Measurements from ENCODE around the gene SND1.

Gene SND1

DNA sequence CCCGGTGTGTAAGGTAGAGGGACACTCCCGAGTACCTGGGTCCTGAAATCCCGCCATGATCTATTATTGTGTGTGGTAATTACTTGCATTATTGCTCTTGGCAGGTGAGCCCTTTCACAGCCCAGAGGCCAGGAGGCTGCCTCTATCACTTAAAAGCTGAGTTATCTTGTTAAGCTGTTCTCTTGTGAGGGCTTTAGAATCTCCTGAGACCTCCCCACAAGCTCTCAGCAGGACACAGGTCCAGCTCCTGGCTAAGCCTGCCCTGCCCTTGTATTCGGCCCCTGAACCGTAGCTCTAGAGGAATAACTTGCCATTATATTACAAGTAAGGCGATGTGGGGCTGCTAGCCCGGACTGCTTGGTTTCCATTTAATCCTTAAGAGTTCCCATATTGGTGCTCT is 13.9 kb downstream of the SND1 start:
- Histone ChIP-seq H2AFZ (ENCODE audit: low read depth, low read length, severe bottlenecking) (no peak overlapping the region), H3K9ac (ENCODE audit: low read length) (no peak overlapping the region), H4K20me1 (ENCODE audit: low read depth, low read length) (peaks cover 12% of the 10 kb centered on the region), H3F3A (ENCODE audit: insufficient read depth) (no peaks in the 10 kb centered on the region), H3K9me3 (ENCODE audit: insufficient read depth, low read length) (no peaks in the 10 kb centered on the region), H3K4me2 (ENCODE audit: low read depth, low read length, poor library complexity, severe bottlenecking) (no peak overlapping the region), H3K4me3 (ENCODE audit: insufficient read depth, low read length, poor library complexity, severe bottlenecking) (no peak overlapping the region), H3K79me2 (ENCODE audit: insufficient read depth, low read length) (peaks cover 100% of the 10 kb centered on the region), H3K9me2 (replicated peaks; ENCODE audit: insufficient read depth, low read length) (no peaks in the 10 kb centered on the region), H3K27ac (ENCODE audit: low read depth, low read length) (no peak overlapping the region), H3K36me3 (ENCODE audit: low read length) (peaks cover 10% of the 10 kb centered on the region; the same call in 1 of the 2 replicates), H3K27me3 (ENCODE audit: low read length) (no peaks in the 10 kb centered on the region)
- no peak for TF ChIP-seq EZH2phosphoT487 (conservative IDR thresholded peaks at IDR 0.05; ENCODE audit: low read length)
- TF ChIP-seq, protein P1, sequence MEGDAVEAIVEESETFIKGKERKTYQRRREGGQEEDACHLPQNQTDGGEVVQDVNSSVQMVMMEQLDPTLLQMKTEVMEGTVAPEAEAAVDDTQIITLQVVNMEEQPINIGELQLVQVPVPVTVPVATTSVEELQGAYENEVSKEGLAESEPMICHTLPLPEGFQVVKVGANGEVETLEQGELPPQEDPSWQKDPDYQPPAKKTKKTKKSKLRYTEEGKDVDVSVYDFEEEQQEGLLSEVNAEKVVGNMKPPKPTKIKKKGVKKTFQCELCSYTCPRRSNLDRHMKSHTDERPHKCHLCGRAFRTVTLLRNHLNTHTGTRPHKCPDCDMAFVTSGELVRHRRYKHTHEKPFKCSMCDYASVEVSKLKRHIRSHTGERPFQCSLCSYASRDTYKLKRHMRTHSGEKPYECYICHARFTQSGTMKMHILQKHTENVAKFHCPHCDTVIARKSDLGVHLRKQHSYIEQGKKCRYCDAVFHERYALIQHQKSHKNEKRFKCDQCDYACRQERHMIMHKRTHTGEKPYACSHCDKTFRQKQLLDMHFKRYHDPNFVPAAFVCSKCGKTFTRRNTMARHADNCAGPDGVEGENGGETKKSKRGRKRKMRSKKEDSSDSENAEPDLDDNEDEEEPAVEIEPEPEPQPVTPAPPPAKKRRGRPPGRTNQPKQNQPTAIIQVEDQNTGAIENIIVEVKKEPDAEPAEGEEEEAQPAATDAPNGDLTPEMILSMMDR (IDR thresholded peaks at IDR 0.05; ENCODE audit: insufficient read depth, low read length, poor library complexity, severe bottlenecking): no peak

DNA sequence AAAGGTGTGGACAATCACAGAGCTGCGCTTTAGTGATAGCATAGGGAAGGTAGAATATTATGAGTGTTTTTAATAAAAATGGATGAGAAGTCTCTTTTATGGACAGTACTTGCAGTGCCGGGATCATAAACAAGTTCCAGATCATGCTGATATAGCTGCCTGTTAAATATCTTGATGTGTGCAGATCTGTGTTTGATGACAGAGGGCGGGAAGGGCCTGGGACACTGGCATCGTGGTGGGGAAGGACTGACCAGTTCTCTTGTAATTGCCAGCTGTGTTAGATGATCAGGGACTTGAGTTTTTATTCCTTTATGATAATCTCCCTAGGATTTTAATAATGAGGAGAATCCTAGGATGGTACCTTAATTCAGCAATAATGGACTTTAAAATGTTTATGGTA is 14.6 kb downstream of the SND1 start:
- H2AFZ ChIP-seq (ENCODE audit: low read depth, low read length, severe bottlenecking): no peak overlapping the region
- no peak overlapping the region for H3K4me3 ChIP-seq (ENCODE audit: insufficient read depth, low read length, poor library complexity, severe bottlenecking)
- no peaks in the 10 kb centered on the region for H3K27me3 ChIP-seq (ENCODE audit: low read length)
- no peak overlapping the region for H3K4me2 ChIP-seq (ENCODE audit: low read depth, low read length, poor library complexity, severe bottlenecking)
- no peak overlapping the region for H3K9ac ChIP-seq (ENCODE audit: low read length)
- no peaks in the 10 kb centered on the region for H3K9me2 ChIP-seq (replicated peaks; ENCODE audit: insufficient read depth, low read length)
- peaks cover 12% of the 10 kb centered on the region for H4K20me1 ChIP-seq (ENCODE audit: low read depth, low read length)
- no peaks in the 10 kb centered on the region for H3K9me3 ChIP-seq (ENCODE audit: insufficient read depth, low read length)
- peaks cover 100% of the 10 kb centered on the region for H3K79me2 ChIP-seq (ENCODE audit: insufficient read depth, low read length)
- H3K36me3 ChIP-seq (ENCODE audit: low read length): 0 out of 2 replicates have a peak, but pooled peaks cover 6% of the 10 kb centered on the region
- no peak overlapping the region for H3K27ac ChIP-seq (ENCODE audit: low read depth, low read length)
- H3F3A ChIP-seq (ENCODE audit: insufficient read depth): no peaks in the 10 kb centered on the region
- TF ChIP-seq, protein P1 (IDR thresholded peaks at IDR 0.05; ENCODE audit: insufficient read depth, low read length, poor library complexity, severe bottlenecking): no peak
- TF ChIP-seq EZH2phosphoT487 (conservative IDR thresholded peaks at IDR 0.05; ENCODE audit: low read length): no peak

- Histone ChIP-seq H3K9ac (ENCODE audit: low read length) (no peak overlapping the region), H3K27me3 (ENCODE audit: low read length) (no peaks in the 10 kb centered on the region), H3F3A (ENCODE audit: insufficient read depth) (no peaks in the 10 kb centered on the region), H3K27ac (ENCODE audit: low read depth, low read length) (no peak overlapping the region), H3K4me2 (ENCODE audit: low read depth, low read length, poor library complexity, severe bottlenecking) (no peak overlapping the region), H2AFZ (ENCODE audit: low read depth, low read length, severe bottlenecking) (no peak overlapping the region), H4K20me1 (ENCODE audit: low read depth, low read length) (peaks cover 9% of the 10 kb centered on the region), H3K4me3 (ENCODE audit: insufficient read depth, low read length, poor library complexity, severe bottlenecking) (no peak overlapping the region), H3K9me2 (replicated peaks; ENCODE audit: insufficient read depth, low read length) (no peaks in the 10 kb centered on the region), H3K9me3 (ENCODE audit: insufficient read depth, low read length) (no peaks in the 10 kb centered on the region), H3K36me3 (ENCODE audit: low read length) (0 out of 2 replicates have a peak, but pooled peaks cover 9% of the 10 kb centered on the region), H3K79me2 (ENCODE audit: insufficient read depth, low read length) (peaks cover 100% of the 10 kb centered on the region)
- TF ChIP-seq, protein P1 (IDR thresholded peaks at IDR 0.05; ENCODE audit: insufficient read depth, low read length, poor library complexity, severe bottlenecking): no peak
- TF ChIP-seq EZH2phosphoT487 (conservative IDR thresholded peaks at IDR 0.05; ENCODE audit: low read length): no peak
Measured at GRCh38 chr7:127667017-127667670, 15.2 kb downstream of the SND1 start.

Measured in SU-DHL-6 (cell line).